Regular cardiac myocyte (primary cell): ENCODE data around the gene C2CD4C. TPM values are rescaled to one million over a fixed set of nuclear protein-coding genes. Genes with fewer than 3 reads are reported as not detected.

ENCODE experiments used
- total RNA-seq: library from RNA; depleted of rRNA; stranded (reverse); fragments of >200 nt; gene quantifications from 2 replicates; pipeline ENCODE4 v1.2.3, GENCODE V29; 2014

The C2CD4C gene, protein sequence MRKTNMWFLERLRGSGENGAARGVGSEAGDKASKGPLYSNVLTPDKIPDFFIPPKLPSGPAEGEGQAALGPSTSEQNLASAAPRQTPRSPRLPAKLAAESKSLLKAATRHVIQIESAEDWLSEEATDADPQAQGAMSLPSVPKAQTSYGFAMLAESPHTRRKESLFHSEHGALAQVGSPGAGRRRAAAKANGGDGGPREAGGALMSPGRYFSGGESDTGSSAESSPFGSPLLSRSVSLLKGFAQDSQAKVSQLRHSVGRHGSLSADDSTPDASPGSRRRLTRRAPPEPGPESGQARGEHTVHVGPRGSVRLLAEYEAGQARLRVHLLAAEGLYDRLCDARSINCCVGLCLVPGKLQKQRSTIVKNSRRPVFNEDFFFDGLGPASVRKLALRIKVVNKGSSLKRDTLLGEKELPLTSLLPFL
- total RNA-seq, result under 0.01 TPM in 2 replicates

DNA sequence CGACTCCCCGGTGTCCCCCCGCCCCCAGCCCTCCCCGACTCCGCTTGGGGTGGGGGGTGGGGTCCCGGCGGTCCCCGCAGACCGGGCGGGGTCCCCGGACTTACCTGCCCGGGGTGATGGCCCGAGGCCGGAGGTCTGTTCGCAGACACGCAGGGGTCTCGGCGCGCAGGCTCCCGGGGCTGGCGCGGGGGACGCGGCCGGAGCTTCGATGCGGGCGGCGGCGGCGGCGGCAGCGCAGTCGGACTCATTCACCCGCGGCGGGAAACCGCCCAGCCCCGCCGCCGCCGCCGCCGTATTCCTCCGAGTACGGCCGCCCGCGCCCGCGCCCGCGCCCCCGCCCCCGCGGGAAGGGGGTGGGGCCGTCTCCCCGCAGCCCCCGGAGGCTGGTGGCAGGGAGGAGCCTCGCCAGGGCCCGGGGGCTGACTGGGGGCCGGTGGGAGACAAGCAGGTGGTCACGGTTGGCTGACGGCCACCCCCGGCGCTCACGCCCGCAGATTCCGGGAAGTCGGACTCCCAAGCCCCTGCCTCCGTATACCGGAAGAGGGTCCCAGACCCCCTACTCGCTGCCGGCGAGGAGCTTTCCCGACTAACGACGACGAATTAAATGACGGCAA lies at the start of gene C2CD4C:
TSS of gene C2CD4C (minus strand) at position 246 of the 614 bp plus-strand sequence. CDS start 786 bp downstream, outside the sequence.

Other genes with a start within 250 kb of the C2CD4C start
- 5.6 and 9.4 TPM in 2 replicates for gene PLPP2, start 117.7 kb downstream of the C2CD4C start, total RNA-seq
- gene MIER2, start 64.4 kb downstream of the C2CD4C start, total RNA-seq, result 10.1 and 16.5 TPM in 2 replicates
- 1.4 TPM in 1 of 2 replicates, not detected in the other for gene SHC2, start 51.9 kb upstream of the C2CD4C start, total RNA-seq
- under 0.01 TPM in 1 of 2 replicates, not detected in the other for gene MADCAM1, start 87.3 kb upstream of the C2CD4C start, total RNA-seq
- gene TPGS1, start 98.3 kb upstream of the C2CD4C start, total RNA-seq, result 29.3 and 31.3 TPM in 2 replicates
- gene CDC34, start 122.6 kb upstream of the C2CD4C start, total RNA-seq, result 51.3 and 78.8 TPM in 2 replicates
- 0.28 TPM in 1 of 2 replicates, not detected in the other for gene GZMM, start 134.9 kb upstream of the C2CD4C start, total RNA-seq
- gene BSG, start 163.4 kb upstream of the C2CD4C start, total RNA-seq, result 181 and 379 TPM in 2 replicates
- gene HCN2, start 180.7 kb upstream of the C2CD4C start, total RNA-seq, result 1.1 and 1.2 TPM in 2 replicates
- gene POLRMT, start 224.4 kb upstream of the C2CD4C start, total RNA-seq, result 23.7 and 32.0 TPM in 2 replicates
- not detected in 2 replicates for gene FGF22, start 230.7 kb upstream of the C2CD4C start, total RNA-seq